GM23338 (cell line): ENCODE results near the gene SETBP1.

ENCODE experiments used
- CREB1 ChIP-seq: fragments of 250-450 bp; sonication (Bioruptor Pico); IDR thresholded peaks from 2 replicates; pipeline ENCODE4 v1.5.0; 2020; ENCODE audit warnings: low read depth, mild to moderate bottlenecking, moderate library complexity
- EZH2 ChIP-seq: fragments of 200-600 bp; sonication (generic); IDR thresholded peaks from one replicate; pipeline ENCODE4 v1.8.0; 2017; ENCODE audit warnings: antibody characterized with exemption, mild to moderate bottlenecking, low read depth; ENCODE audit not compliant: unreplicated experiment
- EZH2phosphoT487 ChIP-seq: fragments of 200-600 bp; sonication (generic); IDR thresholded peaks from one replicate; pipeline ENCODE4 v1.8.1; 2018; ENCODE audit warnings: antibody characterized with exemption; ENCODE audit not compliant: unreplicated experiment
- POLR2AphosphoS5 ChIP-seq: IDR thresholded peaks from 2 replicates; pipeline ENCODE4 v1.6.1; 2016; ENCODE audit warnings: antibody characterized with exemption, low read depth
- TF ChIP-seq, protein P1 (sequence below), 2 experiments: fragments of 200-600 bp in 1 of 2; sonication (generic) in 1 of 2; conservative IDR thresholded peaks; 2 replicates each; pipeline versions ENCODE4 v1.5.1 to v1.6.1; 2016 to 2017; ENCODE audit warnings: antibody characterized with exemption in 2 of 2, low read depth in 2 of 2, mild to moderate bottlenecking in 2 of 2, moderate library complexity in 1 of 2
- TF ChIP-seq, protein P2 (sequence below): IDR thresholded peaks from one replicate; pipeline ENCODE4 v1.6.1; 2018; ENCODE audit warnings: antibody characterized with exemption; ENCODE audit not compliant: unreplicated experiment

GRCh38 chr18:44918142-44918476 lies 237.4 kb downstream of the SETBP1 start:
- TF ChIP-seq EZH2, result no peak
- TF ChIP-seq, protein P1, sequence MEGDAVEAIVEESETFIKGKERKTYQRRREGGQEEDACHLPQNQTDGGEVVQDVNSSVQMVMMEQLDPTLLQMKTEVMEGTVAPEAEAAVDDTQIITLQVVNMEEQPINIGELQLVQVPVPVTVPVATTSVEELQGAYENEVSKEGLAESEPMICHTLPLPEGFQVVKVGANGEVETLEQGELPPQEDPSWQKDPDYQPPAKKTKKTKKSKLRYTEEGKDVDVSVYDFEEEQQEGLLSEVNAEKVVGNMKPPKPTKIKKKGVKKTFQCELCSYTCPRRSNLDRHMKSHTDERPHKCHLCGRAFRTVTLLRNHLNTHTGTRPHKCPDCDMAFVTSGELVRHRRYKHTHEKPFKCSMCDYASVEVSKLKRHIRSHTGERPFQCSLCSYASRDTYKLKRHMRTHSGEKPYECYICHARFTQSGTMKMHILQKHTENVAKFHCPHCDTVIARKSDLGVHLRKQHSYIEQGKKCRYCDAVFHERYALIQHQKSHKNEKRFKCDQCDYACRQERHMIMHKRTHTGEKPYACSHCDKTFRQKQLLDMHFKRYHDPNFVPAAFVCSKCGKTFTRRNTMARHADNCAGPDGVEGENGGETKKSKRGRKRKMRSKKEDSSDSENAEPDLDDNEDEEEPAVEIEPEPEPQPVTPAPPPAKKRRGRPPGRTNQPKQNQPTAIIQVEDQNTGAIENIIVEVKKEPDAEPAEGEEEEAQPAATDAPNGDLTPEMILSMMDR (conservative IDR thresholded peaks at IDR 0.05; ENCODE audit: low read depth in 2 of 2), result no peak
- TF ChIP-seq POLR2AphosphoS5, result no peak
- no peak for TF ChIP-seq EZH2phosphoT487
- no peak for TF ChIP-seq CREB1 (CRISPR knock-in tag)
- TF ChIP-seq, protein P2, sequence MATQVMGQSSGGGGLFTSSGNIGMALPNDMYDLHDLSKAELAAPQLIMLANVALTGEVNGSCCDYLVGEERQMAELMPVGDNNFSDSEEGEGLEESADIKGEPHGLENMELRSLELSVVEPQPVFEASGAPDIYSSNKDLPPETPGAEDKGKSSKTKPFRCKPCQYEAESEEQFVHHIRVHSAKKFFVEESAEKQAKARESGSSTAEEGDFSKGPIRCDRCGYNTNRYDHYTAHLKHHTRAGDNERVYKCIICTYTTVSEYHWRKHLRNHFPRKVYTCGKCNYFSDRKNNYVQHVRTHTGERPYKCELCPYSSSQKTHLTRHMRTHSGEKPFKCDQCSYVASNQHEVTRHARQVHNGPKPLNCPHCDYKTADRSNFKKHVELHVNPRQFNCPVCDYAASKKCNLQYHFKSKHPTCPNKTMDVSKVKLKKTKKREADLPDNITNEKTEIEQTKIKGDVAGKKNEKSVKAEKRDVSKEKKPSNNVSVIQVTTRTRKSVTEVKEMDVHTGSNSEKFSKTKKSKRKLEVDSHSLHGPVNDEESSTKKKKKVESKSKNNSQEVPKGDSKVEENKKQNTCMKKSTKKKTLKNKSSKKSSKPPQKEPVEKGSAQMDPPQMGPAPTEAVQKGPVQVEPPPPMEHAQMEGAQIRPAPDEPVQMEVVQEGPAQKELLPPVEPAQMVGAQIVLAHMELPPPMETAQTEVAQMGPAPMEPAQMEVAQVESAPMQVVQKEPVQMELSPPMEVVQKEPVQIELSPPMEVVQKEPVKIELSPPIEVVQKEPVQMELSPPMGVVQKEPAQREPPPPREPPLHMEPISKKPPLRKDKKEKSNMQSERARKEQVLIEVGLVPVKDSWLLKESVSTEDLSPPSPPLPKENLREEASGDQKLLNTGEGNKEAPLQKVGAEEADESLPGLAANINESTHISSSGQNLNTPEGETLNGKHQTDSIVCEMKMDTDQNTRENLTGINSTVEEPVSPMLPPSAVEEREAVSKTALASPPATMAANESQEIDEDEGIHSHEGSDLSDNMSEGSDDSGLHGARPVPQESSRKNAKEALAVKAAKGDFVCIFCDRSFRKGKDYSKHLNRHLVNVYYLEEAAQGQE, result no peak
